Adrenal gland (tissue), 12 donors: Measurements from ENCODE around the gene CXCL5. TPM values are rescaled to one million over a fixed set of nuclear protein-coding genes. Genes with fewer than 3 reads are reported as not detected.
"Not testable (repeated sequence)": the region's sequence is repeated elsewhere in the genome, so short reads cannot be mapped to it uniquely, and the experiment has no call there.

ENCODE experiments used
- DNase-seq, 7 donors: peaks; one replicate each; pipeline ENCODE4 v3.0.0-alpha.2; 2019 to 2020
- H3K27ac ChIP-seq, 5 donors: fragments of 200-600 bp; sonication (generic) in 4 of 5; 1 replicate in 3 of 5; 2 replicates in 2 of 5; pipeline versions ENCODE4 v1.5.1 to v1.8.0; 2016 to 2020; ENCODE audit warnings: mild to moderate bottlenecking in 1 of 5
- H3K27me3 ChIP-seq: fragments of 200-600 bp; 2 replicates; pipeline ENCODE4 v1.8.0; 2021
- H3K36me3 ChIP-seq, 2 donors: fragments of 200-600 bp; replicated peaks in 1 of 2; 1 replicate in 1 of 2; 2 replicates in 1 of 2; pipeline versions ENCODE4 v1.5.1 to v1.8.0; 2018 to 2022
- H3K4me1 ChIP-seq, 2 donors: fragments of 200-600 bp; replicated peaks in 1 of 2; 1 replicate in 1 of 2; 2 replicates in 1 of 2; pipeline versions ENCODE4 v1.5.1 to v1.8.0; 2018 to 2021
- H3K4me3 ChIP-seq, 4 donors: fragments of 200-600 bp; sonication (generic) in 3 of 4; one replicate each; pipeline ENCODE4 v1.5.1; 2016 to 2018
- H3K9me3 ChIP-seq, 3 donors: fragments of 200-600 bp; sonication (generic) in 1 of 3; replicated peaks in 1 of 3; 1 replicate in 2 of 3; 2 replicates in 1 of 3; pipeline versions ENCODE4 v1.5.1 to v1.8.0; 2016 to 2021
- POLR2A ChIP-seq, 2 donors: fragments of 450-650 bp; IDR thresholded peaks; one replicate each; pipeline ENCODE4 v1.6.1; 2017; ENCODE audit warnings: antibody characterized with exemption in 2 of 2, mild to moderate bottlenecking in 2 of 2, moderate library complexity in 1 of 2
- WGBS, 4 donors: extraction: QIAGEN DNeasy Blood & Tissue Kit in 2 of 4; methylation state at CpG; one replicate each; pipeline versions ENCODE4 v1.1.5 to v1.1.7; 2013 to 2017; 5-methylcytosine and 5-hydroxymethylcytosine counted together
- intact Hi-C, 2 donors: fragments of 100-400 bp; cut with DNase I; formaldehyde crosslinking; loops; one replicate each; pipeline versions ENCODE4 v1.14.1 to v1.15.0; 2022 to 2023
- polyA plus RNA-seq, 3 donors: library from polyadenylated mRNA; stranded (reverse); fragments of 200-250 nt in 2 of 3; fragments of 350-450 nt in 1 of 3; fragmentation: Illumina TruSeq in 1 of 3; extraction: RNeasy Lipid Tissue Mini Kit (QIAGEN cat#74804) in 1 of 3; gene quantifications; one replicate each; pipeline ENCODE4 v1.2.3, GENCODE V29; 2013 to 2014
- total RNA-seq, 9 donors: library from RNA; depleted of rRNA in 4 of 9; stranded (reverse); fragments of >200 nt in 4 of 9; fragments of 120-200 nt in 1 of 9; fragmentation: NEBNext Ultra II Directional in 1 of 9; extraction: Animal tissue kit (Norgen Biotek cat#: 25700) in 1 of 9; gene quantifications; one replicate each; pipeline versions ENCODE4 v1.1.0 to v1.2.4, GENCODE V29; 2013 to 2023
- TF ChIP-seq, protein P1 (sequence below), 6 experiments: fragments of 450-650 bp in 4 of 6; fragments of 200-600 bp in 2 of 6; sonication (generic) in 1 of 6; IDR thresholded peaks; 1 replicate in 5 of 6; 2 replicates in 1 of 6; pipeline versions ENCODE4 v1.5.1 to v1.8.0; 2016 to 2021; ENCODE audit warnings: antibody characterized with exemption in 6 of 6, mild to moderate bottlenecking in 2 of 6, moderate library complexity in 1 of 6
- donor health status: healthy with polysubstance abuse.
- donor health status: Bipolar disorder and iron deficiency.
- donor health status: DM: yes; HTN: yes; CAD: no.
- donor health status: DM: no; HTN: no; CAD: no.
- donor health status: DM: no; HTN: no; CAD: no.
- donor health status: DM: yes; HTN: yes; CAD: no.

Gene CXCL5
- total and polyA plus RNA-seq, 12 donors: 0.03 to 0.41 (median 0.09) TPM; not detected in 9

DNA sequence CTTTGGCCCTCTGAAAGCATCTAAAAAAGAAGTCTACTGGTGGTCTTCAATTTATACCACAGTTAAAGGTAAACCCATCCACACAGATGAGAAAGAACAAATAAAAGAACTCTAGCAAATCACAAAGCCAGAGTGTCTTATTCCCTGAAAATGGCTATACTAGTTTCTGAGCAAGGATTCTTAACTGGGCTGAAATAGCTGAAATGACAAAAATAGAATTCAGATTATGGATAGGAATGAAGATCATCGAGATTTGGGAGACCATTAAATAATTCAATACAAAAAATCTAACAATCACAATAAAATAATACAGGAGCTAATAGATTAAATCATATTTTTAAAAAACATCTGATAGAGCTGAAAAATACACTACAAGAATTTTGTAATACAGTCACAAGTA lies 28.5 kb downstream of the CXCL5 start:
- H3K36me3 ChIP-seq: no peaks in the 10 kb centered on the region
- H3K4me3 ChIP-seq: no peak overlapping the region
- H3K9me3 ChIP-seq: peaks cover 0 to 4% (median 0%) of the 10 kb centered on the region in 3 donors
- TF ChIP-seq, protein P1, sequence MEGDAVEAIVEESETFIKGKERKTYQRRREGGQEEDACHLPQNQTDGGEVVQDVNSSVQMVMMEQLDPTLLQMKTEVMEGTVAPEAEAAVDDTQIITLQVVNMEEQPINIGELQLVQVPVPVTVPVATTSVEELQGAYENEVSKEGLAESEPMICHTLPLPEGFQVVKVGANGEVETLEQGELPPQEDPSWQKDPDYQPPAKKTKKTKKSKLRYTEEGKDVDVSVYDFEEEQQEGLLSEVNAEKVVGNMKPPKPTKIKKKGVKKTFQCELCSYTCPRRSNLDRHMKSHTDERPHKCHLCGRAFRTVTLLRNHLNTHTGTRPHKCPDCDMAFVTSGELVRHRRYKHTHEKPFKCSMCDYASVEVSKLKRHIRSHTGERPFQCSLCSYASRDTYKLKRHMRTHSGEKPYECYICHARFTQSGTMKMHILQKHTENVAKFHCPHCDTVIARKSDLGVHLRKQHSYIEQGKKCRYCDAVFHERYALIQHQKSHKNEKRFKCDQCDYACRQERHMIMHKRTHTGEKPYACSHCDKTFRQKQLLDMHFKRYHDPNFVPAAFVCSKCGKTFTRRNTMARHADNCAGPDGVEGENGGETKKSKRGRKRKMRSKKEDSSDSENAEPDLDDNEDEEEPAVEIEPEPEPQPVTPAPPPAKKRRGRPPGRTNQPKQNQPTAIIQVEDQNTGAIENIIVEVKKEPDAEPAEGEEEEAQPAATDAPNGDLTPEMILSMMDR (IDR thresholded peaks at IDR 0.05): no peak
- no peak for TF ChIP-seq POLR2A (IDR thresholded peaks at IDR 0.05)
- 71 to 80% (median 76%) methylated on average over 1 of the region's 1 CpG for WGBS, 4 donors
- no peaks in the 10 kb centered on the region for H3K4me1 ChIP-seq
- H3K27ac ChIP-seq: no peak overlapping the region
- no peaks in the 10 kb centered on the region for H3K27me3 ChIP-seq
- no peak for DNase-seq
- intact Hi-C loops: no loop called here

GRCh38 chr4:73967866-73968265 lies 30.6 kb downstream of the CXCL5 start:
- no peak for TF ChIP-seq POLR2A (IDR thresholded peaks at IDR 0.05)
- TF ChIP-seq, protein P1 (IDR thresholded peaks at IDR 0.05): no peak
- no peak overlapping the region for H3K4me3 ChIP-seq
- intact Hi-C loops: no loop called here
- H3K9me3 ChIP-seq: peaks cover 0 to 4% (median 0%) of the 10 kb centered on the region in 3 donors
- H3K36me3 ChIP-seq: no peaks in the 10 kb centered on the region
- no peak overlapping the region for H3K27ac ChIP-seq
- DNase-seq: no peak
- no peaks in the 10 kb centered on the region for H3K27me3 ChIP-seq
- H3K4me1 ChIP-seq: no peaks in the 10 kb centered on the region

GRCh38 chr4:73964862-73965611 lies 33.4 kb downstream of the CXCL5 start:
- DNase-seq: no peak
- no peak for TF ChIP-seq POLR2A (IDR thresholded peaks at IDR 0.05)
- TF ChIP-seq, protein P1 (IDR thresholded peaks at IDR 0.05): peak in 1 of 6 experiments; percentile 26
- WGBS, 4 donors: 44 to 61% (median 50%) methylated on average over 6 to 7 of the region's 7 CpGs
- H3K36me3 ChIP-seq: no peaks in the 10 kb centered on the region
- no peak overlapping the region for H3K4me3 ChIP-seq
- H3K9me3 ChIP-seq: peaks cover 0 to 3% (median 0%) of the 10 kb centered on the region in 3 donors
- intact Hi-C loops: no loop called here
- no peak overlapping the region for H3K27ac ChIP-seq
- no peaks in the 10 kb centered on the region for H3K27me3 ChIP-seq
- H3K4me1 ChIP-seq: no peaks in the 10 kb centered on the region

- no peak overlapping the region for H3K4me3 ChIP-seq
- intact Hi-C loops: no loop called here
- TF ChIP-seq, protein P1 (IDR thresholded peaks at IDR 0.05): no peak
- TF ChIP-seq POLR2A (IDR thresholded peaks at IDR 0.05): no peak
- WGBS, 4 donors: 53 to 67% (median 58%) methylated on average over 2 of the region's 2 CpGs
- no peak overlapping the region for H3K27ac ChIP-seq
- H3K4me1 ChIP-seq: no peaks in the 10 kb centered on the region
- no peak for DNase-seq
- H3K27me3 ChIP-seq: no peaks in the 10 kb centered on the region
- H3K36me3 ChIP-seq: no peaks in the 10 kb centered on the region
- peaks cover 0 to 7% (median 0%) of the 10 kb centered on the region in 3 donors for H3K9me3 ChIP-seq
These were observed 35.8 kb downstream of the CXCL5 start for GRCh38 chr4:73962724-73963123.

- H3K27me3 ChIP-seq, H3K9me3 ChIP-seq, H3K27ac ChIP-seq, DNase-seq, H3K4me3 ChIP-seq, H3K4me1 ChIP-seq, intact Hi-C loops, H3K36me3 ChIP-seq: not testable (repeated sequence)
- 86 to 96% (median 92%) methylated on average over 1 of the region's 1 CpG for WGBS, 4 donors
These were observed 39.4 kb downstream of the CXCL5 start for GRCh38 chr4:73959041-73959440.
